Activated naive CD8-positive, alpha-beta T cell treated with anti-CD3 and anti-CD28 coated beads, Interleukin-2, amount 50 U/mL, for 24 hours (primary cell): Measurements from ENCODE around the gene CAPN2.

Experiments used
- ATAC-seq: fragments of 150-1000 bp; cut with Tn5 transposase; one replicate; pipeline ENCODE4 v1.10.0; 2021
- DNase-seq: peaks from one replicate; pipeline ENCODE4 v3.0.0; 2021
- H3K27ac Mint-ChIP-seq: one replicate; pipeline ENCODE4 v1.8.0; 2021; ENCODE audit warnings: mild to moderate bottlenecking, mixed read lengths
- H3K27me3 Mint-ChIP-seq: one replicate; pipeline ENCODE4 v1.8.0; 2021; ENCODE audit warnings: mixed read lengths
- H3K36me3 Mint-ChIP-seq: one replicate; pipeline ENCODE4 v1.8.0; 2021; ENCODE audit warnings: low read depth, mixed read lengths
- H3K4me1 Mint-ChIP-seq: one replicate; pipeline ENCODE4 v1.8.0; 2021; ENCODE audit warnings: mixed read lengths
- H3K4me3 Mint-ChIP-seq: one replicate; pipeline ENCODE4 v1.8.0; 2021; ENCODE audit warnings: mild to moderate bottlenecking, moderate library complexity, mixed read lengths
- H3K9me3 Mint-ChIP-seq: one replicate; pipeline ENCODE4 v1.8.0; 2021; ENCODE audit warnings: mixed read lengths

The CAPN2 gene

GRCh38 chr1:223770621-223771315 lies 58.4 kb downstream of the CAPN2 start:
- Mint-ChIP-seq H3K4me1 (peaks cover 28% of the 10 kb centered on the region), H3K27ac (no peak overlapping the region), H3K27me3 (no peaks in the 10 kb centered on the region), H3K36me3 (peaks cover 40% of the 10 kb centered on the region), H3K4me3 (no peak overlapping the region), H3K9me3 (no peaks in the 10 kb centered on the region)
- DNase-seq (no peak), ATAC-seq (no peak)

DNA sequence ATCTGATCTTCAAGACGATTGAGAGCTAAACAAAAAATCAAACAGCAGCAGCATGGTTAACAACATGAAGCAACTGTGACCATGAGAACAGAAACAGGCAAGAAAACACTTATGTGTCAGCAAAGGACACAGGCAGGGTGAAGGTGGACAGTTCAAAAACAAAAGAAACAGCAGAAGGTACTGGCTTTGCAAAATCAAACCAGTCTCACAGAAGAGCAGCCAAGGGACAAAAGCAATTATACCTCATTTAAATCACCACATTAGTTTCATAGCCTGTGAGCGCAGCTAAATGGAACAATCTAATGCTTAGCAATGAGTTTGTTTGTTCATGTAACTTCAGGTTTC lies 59.1 kb downstream of the CAPN2 start:
- Mint-ChIP-seq H3K36me3 (peaks cover 40% of the 10 kb centered on the region), H3K4me3 (no peak overlapping the region), H3K27ac (no peak overlapping the region), H3K27me3 (no peaks in the 10 kb centered on the region), H3K4me1 (peaks cover 34% of the 10 kb centered on the region), H3K9me3 (no peaks in the 10 kb centered on the region)
- no peak for ATAC-seq
- DNase-seq = no peak

DNA sequence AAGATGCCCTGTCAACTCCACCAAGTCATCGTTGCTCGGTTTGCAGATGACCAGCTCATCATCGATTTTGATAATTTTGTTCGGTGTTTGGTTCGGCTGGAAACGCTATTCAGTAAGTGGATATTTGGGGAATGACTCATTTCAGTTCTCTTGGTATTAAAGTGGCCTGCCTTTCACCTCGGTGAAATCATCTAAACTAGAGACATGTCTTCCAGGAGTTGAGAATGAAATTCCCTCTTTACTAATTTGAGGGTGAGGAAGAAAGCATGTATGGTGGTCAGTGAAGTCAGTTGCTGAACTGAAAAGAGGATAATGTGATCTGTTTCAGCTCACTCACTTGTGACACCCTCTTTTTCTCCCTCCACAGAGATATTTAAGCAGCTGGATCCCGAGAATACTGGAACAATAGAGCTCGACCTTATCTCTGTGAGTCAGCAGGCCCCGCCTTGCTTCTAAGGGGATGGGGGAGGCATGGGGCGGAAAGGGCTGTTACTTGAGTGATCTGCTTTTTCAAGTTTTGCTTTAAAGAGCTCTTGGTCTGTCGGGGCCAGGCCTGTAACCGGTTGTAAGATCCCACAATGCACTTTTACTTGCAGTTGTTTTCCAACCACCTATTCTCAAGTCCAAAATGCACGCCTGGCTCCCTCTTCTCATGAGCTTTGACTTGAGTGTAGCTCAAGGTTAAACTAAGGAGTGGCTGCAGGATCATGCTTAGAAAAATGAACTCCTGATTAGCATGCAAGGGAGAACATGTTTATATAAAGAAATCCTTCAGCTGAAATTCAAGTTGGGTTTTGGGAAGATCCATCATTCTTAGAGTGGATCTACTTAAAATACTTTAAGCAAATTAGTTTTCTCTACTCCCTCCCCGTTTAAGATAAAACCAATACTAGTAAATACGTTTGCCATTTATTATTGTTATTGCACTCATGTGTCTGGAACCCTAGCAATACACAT lies 59.8 kb downstream of the CAPN2 start:
- H3K4me1 Mint-ChIP-seq = peaks cover 39% of the 10 kb centered on the region
- H3K4me3 Mint-ChIP-seq = no peak overlapping the region
- no peaks in the 10 kb centered on the region for H3K9me3 Mint-ChIP-seq
- no peak for ATAC-seq
- peaks cover 41% of the 10 kb centered on the region for H3K36me3 Mint-ChIP-seq
- no peak for DNase-seq
- H3K27ac Mint-ChIP-seq = peak overlapping the region; percentile 59
- H3K27me3 Mint-ChIP-seq = no peaks in the 10 kb centered on the region

DNA sequence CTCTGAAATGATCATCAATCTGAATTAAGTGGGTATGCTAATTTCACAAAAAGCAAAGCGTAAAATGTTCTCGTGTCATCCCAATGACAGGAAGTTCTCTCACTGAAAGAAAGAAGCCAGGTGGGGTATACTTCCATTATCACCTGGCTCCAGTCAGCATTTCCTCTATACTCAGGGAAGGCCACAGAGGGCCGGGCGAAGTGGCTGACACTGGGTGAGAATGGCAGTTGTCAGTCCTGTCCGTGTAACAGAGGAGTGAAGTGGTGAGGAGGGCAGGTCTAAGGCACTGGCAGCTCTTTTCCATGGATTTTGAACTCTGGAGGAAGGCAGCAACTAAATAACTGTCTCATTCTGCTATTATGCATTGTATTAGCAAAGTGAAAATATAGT lies 60.4 kb downstream of the CAPN2 start:
- Mint-ChIP-seq H3K36me3 (peaks cover 45% of the 10 kb centered on the region), H3K4me1 (peaks cover 39% of the 10 kb centered on the region), H3K27ac (peak overlapping the region; percentile 44), H3K27me3 (no peaks in the 10 kb centered on the region), H3K4me3 (no peak overlapping the region), H3K9me3 (no peaks in the 10 kb centered on the region)
- DNase-seq (no peak), ATAC-seq (no peak)

- Mint-ChIP-seq H3K9me3 (no peaks in the 10 kb centered on the region), H3K4me1 (peaks cover 39% of the 10 kb centered on the region), H3K27ac (peak overlapping the region; percentile 74), H3K4me3 (no peak overlapping the region), H3K27me3 (no peaks in the 10 kb centered on the region), H3K36me3 (peaks cover 50% of the 10 kb centered on the region)
- DNase-seq (no peak), ATAC-seq (peak; percentile 27)
These were observed 61.9 kb downstream of the CAPN2 start for GRCh38 chr1:223774134-223774814.

DNA sequence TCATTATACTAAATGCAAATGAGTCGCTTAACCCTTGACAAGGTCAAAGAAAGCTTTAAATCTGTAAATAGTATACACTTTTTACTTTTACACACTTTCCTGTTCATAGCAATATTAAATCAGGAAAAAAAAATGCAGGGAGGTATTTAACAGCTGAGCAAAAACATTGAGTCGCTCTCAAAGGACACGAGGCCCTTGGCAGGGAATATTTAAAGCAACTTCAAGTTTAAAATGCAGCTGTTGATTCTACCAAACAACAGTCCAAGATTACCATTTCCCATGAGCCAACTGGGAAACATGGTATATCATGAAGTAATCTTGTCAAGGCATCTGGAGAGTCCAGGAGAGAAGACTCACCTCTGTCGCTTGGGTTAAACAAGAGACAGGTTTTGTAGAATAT lies 62.7 kb downstream of the CAPN2 start:
- H3K27ac Mint-ChIP-seq = peak overlapping the region; percentile 59
- H3K4me1 Mint-ChIP-seq = peaks cover 39% of the 10 kb centered on the region
- no peaks in the 10 kb centered on the region for H3K27me3 Mint-ChIP-seq
- H3K36me3 Mint-ChIP-seq = peaks cover 44% of the 10 kb centered on the region
- no peak overlapping the region for H3K4me3 Mint-ChIP-seq
- no peak for ATAC-seq
- DNase-seq = no peak
- H3K9me3 Mint-ChIP-seq = no peaks in the 10 kb centered on the region

GRCh38 chr1:223775711-223776074 lies 63.4 kb downstream of the CAPN2 start:
- no peaks in the 10 kb centered on the region for H3K27me3 Mint-ChIP-seq
- ATAC-seq (no peak), DNase-seq (no peak)
- H3K4me3 Mint-ChIP-seq = peak overlapping the region; percentile 32
- H3K9me3 Mint-ChIP-seq = no peaks in the 10 kb centered on the region
- H3K36me3 Mint-ChIP-seq = peaks cover 44% of the 10 kb centered on the region
- peak overlapping the region; percentile 66 for H3K27ac Mint-ChIP-seq
- peaks cover 39% of the 10 kb centered on the region for H3K4me1 Mint-ChIP-seq

DNA sequence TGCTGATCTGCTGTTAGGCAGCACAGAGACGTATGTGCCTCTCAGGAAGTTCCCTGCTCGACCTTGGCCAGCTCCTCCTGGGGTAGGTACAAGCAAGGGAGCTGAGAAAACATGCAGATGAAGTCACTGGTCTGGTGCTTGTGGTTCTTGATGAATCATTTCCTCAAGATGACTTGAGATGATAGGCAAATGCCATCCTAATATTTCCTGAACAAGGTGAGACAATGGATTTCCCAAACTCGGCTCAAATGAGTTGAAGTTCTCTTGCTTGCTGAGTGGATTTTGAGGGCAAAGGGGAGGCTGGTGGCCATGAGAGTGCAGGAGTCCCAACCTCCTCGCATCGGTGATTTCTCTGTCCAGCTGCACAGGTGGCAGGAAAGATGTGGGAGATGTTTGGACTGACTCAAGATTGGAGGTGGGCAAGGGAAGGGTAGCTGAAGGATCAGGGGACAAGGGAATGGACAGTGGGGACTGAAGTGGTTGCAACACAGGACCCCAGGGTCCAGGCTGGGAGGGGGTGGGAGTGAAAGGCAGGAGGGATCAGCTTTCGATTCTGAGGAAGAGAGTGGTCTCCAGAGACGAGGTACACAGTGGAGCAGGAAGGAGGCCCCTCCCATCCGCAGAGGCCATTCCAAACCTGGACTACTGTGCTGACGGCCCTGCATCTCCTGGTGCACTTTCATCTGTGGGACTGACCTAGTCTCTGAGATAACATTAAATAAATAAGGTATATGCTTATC lies 63.9 kb downstream of the CAPN2 start:
- Mint-ChIP-seq H3K36me3 (peaks cover 49% of the 10 kb centered on the region), H3K4me1 (peaks cover 38% of the 10 kb centered on the region), H3K4me3 (peak overlapping the region; percentile 32), H3K27me3 (no peaks in the 10 kb centered on the region), H3K27ac (peak overlapping the region; percentile 66), H3K9me3 (no peaks in the 10 kb centered on the region)
- peak; percentile 98 for ATAC-seq
- DNase-seq = peak; percentile 52

- no peak for ATAC-seq
- no peaks in the 10 kb centered on the region for H3K27me3 Mint-ChIP-seq
These were observed 64.6 kb downstream of the CAPN2 start for GRCh38 chr1:223776826-223777454.

DNA sequence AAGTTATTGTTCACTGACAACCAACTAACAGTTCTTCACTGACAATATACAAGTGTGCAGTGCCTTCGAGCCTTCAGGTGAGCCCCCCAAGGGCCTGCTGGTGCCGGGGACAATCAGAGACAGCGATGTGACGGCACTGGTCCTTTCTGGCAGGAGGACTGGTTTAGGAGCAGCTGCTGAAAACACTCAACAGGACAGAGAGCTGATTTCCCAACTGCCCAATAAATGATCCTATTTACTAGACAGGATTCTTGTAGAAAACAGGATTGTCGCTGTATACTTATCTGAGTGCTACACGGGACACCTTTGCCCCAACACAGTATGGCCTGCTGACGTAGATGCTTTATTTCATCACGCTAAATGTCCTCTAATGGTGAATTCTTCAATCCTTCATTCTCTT lies 68.0 kb downstream of the CAPN2 start:
- no peaks in the 10 kb centered on the region for H3K9me3 Mint-ChIP-seq
- H3K36me3 Mint-ChIP-seq = peaks cover 34% of the 10 kb centered on the region
- H3K27ac Mint-ChIP-seq = no peak overlapping the region

More at GRCh38 chr1:223776826-223777454, 64.6 kb downstream of the CAPN2 start:
- Mint-ChIP-seq H3K9me3 (no peaks in the 10 kb centered on the region), H3K27ac (no peak overlapping the region), H3K4me3 (no peak overlapping the region), H3K4me1 (peaks cover 32% of the 10 kb centered on the region), H3K36me3 (peaks cover 46% of the 10 kb centered on the region)
- DNase-seq = no peak

GRCh38 chr1:223780949-223781348 lies 68.6 kb downstream of the CAPN2 start:
- no peak for DNase-seq
- no peak overlapping the region for H3K4me3 Mint-ChIP-seq
- peak overlapping the region; percentile 6 for H3K27ac Mint-ChIP-seq
- no peaks in the 10 kb centered on the region for H3K9me3 Mint-ChIP-seq
- H3K36me3 Mint-ChIP-seq = peaks cover 34% of the 10 kb centered on the region
- no peaks in the 10 kb centered on the region for H3K27me3 Mint-ChIP-seq
- peaks cover 10% of the 10 kb centered on the region for H3K4me1 Mint-ChIP-seq
- ATAC-seq = no peak

More for the DNA sequence above, 68.0 kb downstream of the CAPN2 start:
- H3K27me3 Mint-ChIP-seq = no peaks in the 10 kb centered on the region
- H3K4me1 Mint-ChIP-seq = peaks cover 16% of the 10 kb centered on the region
- DNase-seq (no peak), ATAC-seq (no peak)
- no peak overlapping the region for H3K4me3 Mint-ChIP-seq

GRCh38 chr1:223783676-223784075 lies 71.3 kb downstream of the CAPN2 start:
- no peak for DNase-seq
- no peaks in the 10 kb centered on the region for H3K4me1 Mint-ChIP-seq
- H3K9me3 Mint-ChIP-seq = no peaks in the 10 kb centered on the region
- H3K27me3 Mint-ChIP-seq = no peaks in the 10 kb centered on the region
- H3K4me3 Mint-ChIP-seq = no peak overlapping the region
- no peak for ATAC-seq
- H3K36me3 Mint-ChIP-seq = peaks cover 21% of the 10 kb centered on the region
- H3K27ac Mint-ChIP-seq = no peak overlapping the region

DNA sequence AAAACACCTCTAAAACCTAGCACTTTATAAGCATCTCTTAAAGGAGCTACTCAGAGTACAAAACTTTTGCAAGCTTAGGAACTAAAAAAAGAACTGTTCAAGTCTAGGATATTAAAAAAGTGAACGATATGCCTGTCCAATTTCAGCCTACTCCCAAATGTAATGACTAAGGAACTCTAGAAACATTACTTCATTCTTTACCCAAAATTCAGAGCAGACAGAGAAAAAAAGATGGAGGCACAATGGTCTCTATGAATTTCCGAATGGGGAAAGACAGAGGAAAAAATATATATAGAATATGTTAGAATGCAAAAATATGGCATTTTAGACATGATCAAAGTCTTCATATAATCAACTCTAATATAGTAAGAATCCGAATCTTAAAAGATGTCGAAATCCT lies 72.2 kb downstream of the CAPN2 start:
- Mint-ChIP-seq H3K9me3 (no peaks in the 10 kb centered on the region), H3K27me3 (no peaks in the 10 kb centered on the region), H3K27ac (no peak overlapping the region), H3K36me3 (peaks cover 16% of the 10 kb centered on the region), H3K4me3 (no peak overlapping the region), H3K4me1 (no peaks in the 10 kb centered on the region)
- ATAC-seq = no peak
- no peak for DNase-seq

DNA sequence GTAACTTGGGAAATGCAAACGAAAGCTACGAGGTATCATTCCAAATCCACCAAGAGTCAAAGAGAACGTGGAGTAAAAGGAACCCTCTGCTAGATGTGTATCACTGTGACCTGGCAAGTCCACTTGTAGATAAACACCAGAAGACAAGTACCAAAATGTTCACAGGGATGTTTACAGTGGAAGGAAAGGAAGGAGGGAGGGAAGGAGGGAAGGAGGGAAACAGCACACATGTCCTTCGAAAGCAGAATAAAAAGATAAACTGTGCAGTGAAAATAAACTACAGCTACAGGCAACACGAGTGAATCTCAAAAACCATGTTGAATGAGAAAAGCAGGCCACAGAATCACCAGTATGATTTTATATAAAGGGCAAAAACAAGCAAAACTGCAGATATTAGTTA lies 73.5 kb downstream of the CAPN2 start:
- Mint-ChIP-seq H3K36me3 (peaks cover 15% of the 10 kb centered on the region), H3K27ac (no peak overlapping the region), H3K4me1 (no peaks in the 10 kb centered on the region), H3K9me3 (no peaks in the 10 kb centered on the region), H3K4me3 (no peak overlapping the region), H3K27me3 (no peaks in the 10 kb centered on the region)
- ATAC-seq (no peak), DNase-seq (no peak)
